Measurements from ENCODE around the gene COA1.

DNA sequence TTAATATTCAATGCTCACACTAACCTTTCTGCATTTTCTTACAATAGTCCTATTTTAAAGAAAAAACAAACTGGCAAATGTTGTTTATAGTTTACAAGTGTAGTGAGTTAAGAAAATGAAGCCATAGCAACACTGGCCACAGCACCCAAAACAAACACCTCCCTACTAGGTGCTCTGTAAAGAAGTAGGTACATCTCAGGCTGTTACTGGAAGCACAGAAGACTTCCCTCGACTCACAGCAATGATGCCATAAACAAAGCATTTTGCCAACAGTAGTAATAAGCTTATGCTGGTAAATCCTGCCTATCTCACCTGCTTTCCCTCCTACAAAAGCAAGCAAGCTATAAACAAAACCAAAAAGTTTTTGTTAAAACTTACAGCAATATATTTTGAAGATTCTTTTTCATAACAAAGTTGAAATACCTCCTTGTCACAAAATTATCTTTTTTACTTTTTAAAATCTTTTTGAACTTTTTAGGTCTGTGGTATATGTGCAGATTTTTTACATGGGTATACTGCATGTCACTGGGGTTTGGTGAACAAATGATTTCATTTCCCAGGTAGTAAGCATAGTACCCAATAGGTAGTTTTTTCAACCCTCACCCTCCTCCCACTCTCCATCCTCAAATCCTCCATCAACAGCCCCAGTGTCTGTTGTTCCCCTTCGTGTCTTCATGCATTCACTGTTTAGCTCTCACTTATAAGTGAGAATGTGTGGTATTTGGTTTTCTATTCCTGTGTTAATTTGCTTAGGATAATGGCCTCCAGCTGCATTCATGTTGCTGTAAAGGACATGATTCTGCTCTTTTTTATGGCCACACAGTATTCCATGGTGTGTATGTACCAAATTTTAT, 28.4 kb downstream of the COA1 start:
- TF ChIP-seq, protein P1, sequence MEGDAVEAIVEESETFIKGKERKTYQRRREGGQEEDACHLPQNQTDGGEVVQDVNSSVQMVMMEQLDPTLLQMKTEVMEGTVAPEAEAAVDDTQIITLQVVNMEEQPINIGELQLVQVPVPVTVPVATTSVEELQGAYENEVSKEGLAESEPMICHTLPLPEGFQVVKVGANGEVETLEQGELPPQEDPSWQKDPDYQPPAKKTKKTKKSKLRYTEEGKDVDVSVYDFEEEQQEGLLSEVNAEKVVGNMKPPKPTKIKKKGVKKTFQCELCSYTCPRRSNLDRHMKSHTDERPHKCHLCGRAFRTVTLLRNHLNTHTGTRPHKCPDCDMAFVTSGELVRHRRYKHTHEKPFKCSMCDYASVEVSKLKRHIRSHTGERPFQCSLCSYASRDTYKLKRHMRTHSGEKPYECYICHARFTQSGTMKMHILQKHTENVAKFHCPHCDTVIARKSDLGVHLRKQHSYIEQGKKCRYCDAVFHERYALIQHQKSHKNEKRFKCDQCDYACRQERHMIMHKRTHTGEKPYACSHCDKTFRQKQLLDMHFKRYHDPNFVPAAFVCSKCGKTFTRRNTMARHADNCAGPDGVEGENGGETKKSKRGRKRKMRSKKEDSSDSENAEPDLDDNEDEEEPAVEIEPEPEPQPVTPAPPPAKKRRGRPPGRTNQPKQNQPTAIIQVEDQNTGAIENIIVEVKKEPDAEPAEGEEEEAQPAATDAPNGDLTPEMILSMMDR (IDR thresholded peaks at IDR 0.05) = no peak
- no peak for TF ChIP-seq TCF7L2 (IDR thresholded peaks at IDR 0.05; ENCODE audit: low read depth, low read length)
